HEK293 (cell line): ENCODE data around the gene ACMSD.
"Not testable (repeated sequence)": the region's sequence is repeated elsewhere in the genome, so short reads cannot be mapped to it uniquely, and the experiment has no call there.

ENCODE experiments used
- GLI4 ChIP-seq: fragments of 450-650 bp; formaldehyde crosslinking; IDR thresholded peaks from 2 replicates; pipeline ENCODE4 v1.5.1; 2016; ENCODE audit warnings: missing biosample characterization, missing genetic modification characterization
- REPIN1 ChIP-seq: fragments of 450-650 bp; formaldehyde crosslinking; IDR thresholded peaks from 2 replicates; pipeline ENCODE4 v1.5.1; 2017; ENCODE audit warnings: missing biosample characterization, missing genetic modification characterization, low read depth
- SP3 ChIP-seq: fragments of 450-650 bp; formaldehyde crosslinking; IDR thresholded peaks from 2 replicates; pipeline ENCODE4 v1.5.1; 2016; ENCODE audit warnings: missing biosample characterization, missing genetic modification characterization
- ZFP3 ChIP-seq: fragments of 450-650 bp; formaldehyde crosslinking; IDR thresholded peaks from 2 replicates; pipeline ENCODE4 v1.5.1; 2016; ENCODE audit warnings: low read depth, missing biosample characterization, missing genetic modification characterization
- ZNF114 ChIP-seq: fragments of 450-650 bp; formaldehyde crosslinking; IDR thresholded peaks from 2 replicates; pipeline ENCODE4 v1.5.0; 2017; ENCODE audit warnings: missing biosample characterization, missing genetic modification characterization
- ZNF394 ChIP-seq: fragments of 450-650 bp; formaldehyde crosslinking; IDR thresholded peaks from 2 replicates; pipeline ENCODE4 v1.5.1; 2016; ENCODE audit warnings: missing biosample characterization, missing genetic modification characterization, mild to moderate bottlenecking, moderate library complexity, borderline replicate concordance
- ZNF510 ChIP-seq: fragments of 450-650 bp; formaldehyde crosslinking; IDR thresholded peaks from 2 replicates; pipeline ENCODE4 v1.5.1; 2018; ENCODE audit warnings: mild to moderate bottlenecking, missing genetic modification characterization, missing biosample characterization; ENCODE audit not compliant: insufficient replicate concordance
- ZNF585B ChIP-seq: fragments of 450-650 bp; formaldehyde crosslinking; IDR thresholded peaks from 2 replicates; pipeline ENCODE4 v1.5.1; 2016; ENCODE audit warnings: missing biosample characterization, missing genetic modification characterization
- ZNF670 ChIP-seq: fragments of 450-650 bp; formaldehyde crosslinking; IDR thresholded peaks from 2 replicates; pipeline ENCODE4 v1.5.1; 2016; ENCODE audit warnings: missing biosample characterization, missing genetic modification characterization, low read depth
- ZNF76 ChIP-seq: fragments of 450-650 bp; formaldehyde crosslinking; IDR thresholded peaks from 2 replicates; pipeline ENCODE4; 2016; ENCODE audit warnings: low read depth, missing biosample characterization, missing genetic modification characterization, borderline replicate concordance
- TF ChIP-seq, protein P1 (sequence below): fragments of 450-650 bp; formaldehyde crosslinking; IDR thresholded peaks from 2 replicates; pipeline ENCODE4 v1.5.1; 2016; ENCODE audit warnings: missing biosample characterization, missing genetic modification characterization
- TF ChIP-seq, protein P2 (sequence below): fragments of 450-650 bp; formaldehyde crosslinking; IDR thresholded peaks from 2 replicates; pipeline ENCODE4 v1.5.1; 2016; ENCODE audit warnings: missing biosample characterization, missing genetic modification characterization, low read depth
- TF ChIP-seq, protein P3 (sequence below): IDR thresholded peaks from 2 replicates; pipeline ENCODE4 v1.6.1; 2011; ENCODE audit warnings: mild to moderate bottlenecking, low read depth, low read length, borderline replicate concordance
- TF ChIP-seq, protein P4 (sequence below): fragments of 450-650 bp; formaldehyde crosslinking; IDR thresholded peaks from 2 replicates; pipeline ENCODE4 v1.5.1; 2016; ENCODE audit warnings: missing biosample characterization, missing genetic modification characterization

DNA sequence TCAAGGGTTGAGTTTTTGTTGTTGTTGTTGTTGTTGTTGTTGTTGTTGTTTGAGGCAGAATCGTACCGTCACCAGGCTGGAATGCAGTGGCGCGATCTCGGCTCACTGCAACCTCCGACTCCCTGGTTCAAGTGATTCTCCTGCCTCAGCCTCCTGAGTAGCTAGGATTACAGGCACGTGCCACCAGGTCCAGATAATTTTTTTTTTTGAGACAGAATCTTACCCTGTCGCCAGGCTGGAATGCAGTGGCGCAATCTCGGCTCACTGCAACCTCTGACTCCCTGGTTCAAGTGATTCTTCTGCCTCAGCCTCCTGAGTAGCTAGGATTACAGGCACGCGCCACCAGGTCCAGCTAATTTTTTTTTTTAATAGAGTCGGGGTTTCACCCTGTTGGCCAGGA is 65.3 kb downstream of the ACMSD start:
- not testable (repeated sequence) for TF ChIP-seq ZNF510, ZNF76, REPIN1, ZFP3, SP3, ZNF394, GLI4, ZNF585B, ZNF114, ZNF670 (tag by site-specific recombination)
- TF ChIP-seq, protein P1, sequence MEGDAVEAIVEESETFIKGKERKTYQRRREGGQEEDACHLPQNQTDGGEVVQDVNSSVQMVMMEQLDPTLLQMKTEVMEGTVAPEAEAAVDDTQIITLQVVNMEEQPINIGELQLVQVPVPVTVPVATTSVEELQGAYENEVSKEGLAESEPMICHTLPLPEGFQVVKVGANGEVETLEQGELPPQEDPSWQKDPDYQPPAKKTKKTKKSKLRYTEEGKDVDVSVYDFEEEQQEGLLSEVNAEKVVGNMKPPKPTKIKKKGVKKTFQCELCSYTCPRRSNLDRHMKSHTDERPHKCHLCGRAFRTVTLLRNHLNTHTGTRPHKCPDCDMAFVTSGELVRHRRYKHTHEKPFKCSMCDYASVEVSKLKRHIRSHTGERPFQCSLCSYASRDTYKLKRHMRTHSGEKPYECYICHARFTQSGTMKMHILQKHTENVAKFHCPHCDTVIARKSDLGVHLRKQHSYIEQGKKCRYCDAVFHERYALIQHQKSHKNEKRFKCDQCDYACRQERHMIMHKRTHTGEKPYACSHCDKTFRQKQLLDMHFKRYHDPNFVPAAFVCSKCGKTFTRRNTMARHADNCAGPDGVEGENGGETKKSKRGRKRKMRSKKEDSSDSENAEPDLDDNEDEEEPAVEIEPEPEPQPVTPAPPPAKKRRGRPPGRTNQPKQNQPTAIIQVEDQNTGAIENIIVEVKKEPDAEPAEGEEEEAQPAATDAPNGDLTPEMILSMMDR: not testable (repeated sequence)
- TF ChIP-seq, protein P2, sequence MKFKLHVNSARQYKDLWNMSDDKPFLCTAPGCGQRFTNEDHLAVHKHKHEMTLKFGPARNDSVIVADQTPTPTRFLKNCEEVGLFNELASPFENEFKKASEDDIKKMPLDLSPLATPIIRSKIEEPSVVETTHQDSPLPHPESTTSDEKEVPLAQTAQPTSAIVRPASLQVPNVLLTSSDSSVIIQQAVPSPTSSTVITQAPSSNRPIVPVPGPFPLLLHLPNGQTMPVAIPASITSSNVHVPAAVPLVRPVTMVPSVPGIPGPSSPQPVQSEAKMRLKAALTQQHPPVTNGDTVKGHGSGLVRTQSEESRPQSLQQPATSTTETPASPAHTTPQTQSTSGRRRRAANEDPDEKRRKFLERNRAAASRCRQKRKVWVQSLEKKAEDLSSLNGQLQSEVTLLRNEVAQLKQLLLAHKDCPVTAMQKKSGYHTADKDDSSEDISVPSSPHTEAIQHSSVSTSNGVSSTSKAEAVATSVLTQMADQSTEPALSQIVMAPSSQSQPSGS (tag by site-specific recombination): not testable (repeated sequence)
- TF ChIP-seq, protein P3, sequence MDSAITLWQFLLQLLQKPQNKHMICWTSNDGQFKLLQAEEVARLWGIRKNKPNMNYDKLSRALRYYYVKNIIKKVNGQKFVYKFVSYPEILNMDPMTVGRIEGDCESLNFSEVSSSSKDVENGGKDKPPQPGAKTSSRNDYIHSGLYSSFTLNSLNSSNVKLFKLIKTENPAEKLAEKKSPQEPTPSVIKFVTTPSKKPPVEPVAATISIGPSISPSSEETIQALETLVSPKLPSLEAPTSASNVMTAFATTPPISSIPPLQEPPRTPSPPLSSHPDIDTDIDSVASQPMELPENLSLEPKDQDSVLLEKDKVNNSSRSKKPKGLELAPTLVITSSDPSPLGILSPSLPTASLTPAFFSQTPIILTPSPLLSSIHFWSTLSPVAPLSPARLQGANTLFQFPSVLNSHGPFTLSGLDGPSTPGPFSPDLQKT: not testable (repeated sequence)
- TF ChIP-seq, protein P4, sequence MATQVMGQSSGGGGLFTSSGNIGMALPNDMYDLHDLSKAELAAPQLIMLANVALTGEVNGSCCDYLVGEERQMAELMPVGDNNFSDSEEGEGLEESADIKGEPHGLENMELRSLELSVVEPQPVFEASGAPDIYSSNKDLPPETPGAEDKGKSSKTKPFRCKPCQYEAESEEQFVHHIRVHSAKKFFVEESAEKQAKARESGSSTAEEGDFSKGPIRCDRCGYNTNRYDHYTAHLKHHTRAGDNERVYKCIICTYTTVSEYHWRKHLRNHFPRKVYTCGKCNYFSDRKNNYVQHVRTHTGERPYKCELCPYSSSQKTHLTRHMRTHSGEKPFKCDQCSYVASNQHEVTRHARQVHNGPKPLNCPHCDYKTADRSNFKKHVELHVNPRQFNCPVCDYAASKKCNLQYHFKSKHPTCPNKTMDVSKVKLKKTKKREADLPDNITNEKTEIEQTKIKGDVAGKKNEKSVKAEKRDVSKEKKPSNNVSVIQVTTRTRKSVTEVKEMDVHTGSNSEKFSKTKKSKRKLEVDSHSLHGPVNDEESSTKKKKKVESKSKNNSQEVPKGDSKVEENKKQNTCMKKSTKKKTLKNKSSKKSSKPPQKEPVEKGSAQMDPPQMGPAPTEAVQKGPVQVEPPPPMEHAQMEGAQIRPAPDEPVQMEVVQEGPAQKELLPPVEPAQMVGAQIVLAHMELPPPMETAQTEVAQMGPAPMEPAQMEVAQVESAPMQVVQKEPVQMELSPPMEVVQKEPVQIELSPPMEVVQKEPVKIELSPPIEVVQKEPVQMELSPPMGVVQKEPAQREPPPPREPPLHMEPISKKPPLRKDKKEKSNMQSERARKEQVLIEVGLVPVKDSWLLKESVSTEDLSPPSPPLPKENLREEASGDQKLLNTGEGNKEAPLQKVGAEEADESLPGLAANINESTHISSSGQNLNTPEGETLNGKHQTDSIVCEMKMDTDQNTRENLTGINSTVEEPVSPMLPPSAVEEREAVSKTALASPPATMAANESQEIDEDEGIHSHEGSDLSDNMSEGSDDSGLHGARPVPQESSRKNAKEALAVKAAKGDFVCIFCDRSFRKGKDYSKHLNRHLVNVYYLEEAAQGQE (tag by site-specific recombination): not testable (repeated sequence)
